Choroid plexus epithelial cell (primary cell): ENCODE measurements around the gene CREB5.

Source experiments
- DNase-seq: peaks from one replicate; pipeline ENCODE4 v3.0.0-alpha.2; 2010; ENCODE audit warnings: low read depth
- H3K4me3 ChIP-seq: 2 replicates; pipeline ENCODE4 v1.5.1; 2011; ENCODE audit warnings: low read depth, mild to moderate bottlenecking, control low read depth, low read length, moderate library complexity
- CTCF ChIP-seq: conservative IDR thresholded peaks from 2 replicates; pipeline ENCODE4 v1.5.1; 2011; ENCODE audit warnings: low read depth, mild to moderate bottlenecking, control low read depth, inconsistent platforms, low read length, moderate library complexity

CREB5 gene

GRCh38 chr7:28647076-28647421 lies 234.7 kb downstream of the CREB5 start:
- no peak overlapping the region for H3K4me3 ChIP-seq
- DNase-seq = no peak
- no peak for TF ChIP-seq CTCF

- no peak for DNase-seq
- TF ChIP-seq CTCF = no peak
- no peak overlapping the region for H3K4me3 ChIP-seq
Measured at GRCh38 chr7:28649189-28649588, 236.9 kb downstream of the CREB5 start.

- H3K4me3 ChIP-seq = no peak overlapping the region
- DNase-seq = no peak
- TF ChIP-seq CTCF = no peak
Measured at GRCh38 chr7:28649811-28650210, 237.5 kb downstream of the CREB5 start.

DNA sequence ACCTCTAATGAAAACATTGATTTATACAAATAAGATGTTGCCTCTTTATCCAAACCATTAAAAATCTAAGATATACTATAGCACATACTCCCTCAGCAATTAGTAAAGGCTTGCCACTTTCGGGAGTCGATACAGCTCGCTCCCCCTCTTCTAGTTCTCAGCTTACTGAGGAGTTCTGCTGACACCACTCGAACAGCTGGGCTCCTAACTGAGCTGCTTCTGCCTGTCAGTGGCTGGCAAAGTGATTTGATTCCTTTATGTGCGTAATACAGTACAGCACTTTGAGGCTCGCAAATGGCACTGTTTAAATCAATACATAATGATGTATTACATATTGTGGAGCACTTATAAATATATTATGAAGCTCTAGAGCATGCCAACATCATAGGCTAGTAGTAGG lies 241.8 kb downstream of the CREB5 start:
- no peak overlapping the region for H3K4me3 ChIP-seq
- TF ChIP-seq CTCF = no peak
- no peak for DNase-seq

DNA sequence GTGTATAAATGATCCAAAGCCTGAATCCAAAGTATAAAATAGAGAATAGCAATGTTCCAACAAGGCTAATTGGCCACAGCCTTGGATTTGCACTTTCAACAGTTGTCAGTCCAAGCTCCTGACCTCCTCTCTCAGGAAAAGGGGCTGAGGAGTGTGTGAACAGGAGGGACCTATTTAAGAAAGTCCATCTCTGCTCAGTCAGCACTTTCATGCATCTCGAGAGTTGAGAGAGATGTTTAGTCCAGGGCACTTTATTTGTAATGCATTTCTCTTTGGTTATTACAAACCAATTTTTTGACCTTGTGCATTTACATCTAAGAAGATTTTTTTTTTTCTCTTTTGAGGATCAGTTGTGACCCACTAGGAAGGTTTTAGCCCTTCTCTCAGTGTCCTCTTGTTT lies 244.2 kb downstream of the CREB5 start:
- TF ChIP-seq CTCF = no peak
- H3K4me3 ChIP-seq = no peak overlapping the region
- no peak for DNase-seq

DNA sequence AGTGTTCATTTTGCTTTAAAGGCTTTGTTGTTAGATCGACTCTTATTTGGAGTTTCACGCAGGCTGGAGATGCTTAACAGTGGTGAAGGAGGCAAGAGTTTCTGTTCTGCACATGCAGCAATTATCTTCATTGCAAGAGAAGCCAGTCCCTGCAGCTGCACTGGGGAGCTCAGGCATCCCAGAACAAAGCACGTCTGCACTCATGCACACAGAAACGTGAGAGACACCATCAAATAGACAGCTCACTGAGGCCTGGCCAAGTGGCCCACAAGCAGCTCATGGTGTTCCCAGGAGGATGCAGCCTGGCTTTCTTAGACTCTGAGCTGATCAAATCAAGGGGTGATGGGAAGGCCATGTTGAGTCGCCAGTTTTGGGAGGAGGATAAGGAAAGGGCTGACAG lies 246.1 kb downstream of the CREB5 start:
- no peak for DNase-seq
- TF ChIP-seq CTCF = no peak
- H3K4me3 ChIP-seq = no peak overlapping the region

GRCh38 chr7:28660132-28660531 lies 247.8 kb downstream of the CREB5 start:
- no peak for TF ChIP-seq CTCF
- no peak for DNase-seq
- no peak overlapping the region for H3K4me3 ChIP-seq
